Fibroblast of the aortic adventitia (primary cell): ENCODE results near the gene PDE11A. TPM values are rescaled to one million over a fixed set of nuclear protein-coding genes. Genes with fewer than 3 reads are reported as not detected.
A peak's percentile ranks its signal among the peaks of the same experiment; 100 is the strongest.

ENCODE experiments used
- DNase-seq: peaks from one replicate; pipeline ENCODE4 v3.0.0-alpha.2; 2010; ENCODE audit warnings: low read depth
- H3K4me3 ChIP-seq: 2 replicates; pipeline ENCODE4 v1.5.1; 2011; ENCODE audit warnings: low read depth, mild to moderate bottlenecking, control low read depth, low read length, moderate library complexity
- CTCF ChIP-seq: IDR thresholded peaks from 2 replicates; pipeline ENCODE4 v1.5.1; 2011; ENCODE audit warnings: mild to moderate bottlenecking, low read length, control low read depth, inconsistent platforms; ENCODE audit not compliant: insufficient read depth
- total RNA-seq: library from RNA; depleted of rRNA; stranded (reverse); fragments of >200 nt; gene quantifications from 2 replicates; pipeline ENCODE4 v1.2.3, GENCODE V29; 2012; ENCODE audit warnings: low replicate concordance

PDE11A gene
- total RNA-seq, 1 donor: not detected

DNA sequence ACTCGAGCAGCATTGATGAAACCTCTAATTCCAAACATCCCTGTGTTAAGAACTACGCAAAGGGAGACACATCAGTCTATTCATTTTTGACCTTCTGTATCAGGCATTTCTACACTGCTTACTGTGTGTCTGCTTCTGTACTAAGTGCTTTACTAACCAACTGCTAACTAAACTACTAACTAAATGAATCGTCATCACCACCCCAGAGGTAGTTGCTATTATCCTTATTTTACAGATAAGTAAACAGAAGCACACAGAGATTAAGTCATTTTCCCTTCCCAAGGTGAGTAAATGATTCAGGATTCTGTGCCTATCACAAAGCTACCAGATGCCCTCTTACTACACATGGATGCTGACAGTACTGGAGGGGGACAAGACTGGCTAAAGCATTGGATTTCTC is 395.9 kb downstream of the PDE11A start:
- DNase-seq: no peak
- H3K4me3 ChIP-seq: no peak overlapping the region
- no peak for TF ChIP-seq CTCF

DNA sequence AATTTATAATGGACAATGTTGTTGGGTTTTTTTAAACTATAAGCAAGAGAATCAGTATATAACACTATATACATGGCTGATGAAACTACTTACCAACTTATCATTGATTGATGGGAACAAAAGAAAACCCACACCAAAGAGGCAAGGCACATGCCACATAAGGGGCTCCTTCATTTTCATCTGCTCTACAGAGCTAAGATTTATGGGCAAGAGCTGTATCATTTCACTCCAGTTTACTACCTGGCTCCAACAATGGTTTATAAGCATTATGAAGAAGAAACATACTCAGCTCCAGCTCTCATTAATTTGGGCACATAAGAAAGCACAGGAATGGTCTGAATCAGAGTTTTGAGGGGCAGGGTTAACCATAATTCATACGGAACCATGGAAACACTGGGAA is 396.8 kb downstream of the PDE11A start:
- no peak overlapping the region for H3K4me3 ChIP-seq

DNA sequence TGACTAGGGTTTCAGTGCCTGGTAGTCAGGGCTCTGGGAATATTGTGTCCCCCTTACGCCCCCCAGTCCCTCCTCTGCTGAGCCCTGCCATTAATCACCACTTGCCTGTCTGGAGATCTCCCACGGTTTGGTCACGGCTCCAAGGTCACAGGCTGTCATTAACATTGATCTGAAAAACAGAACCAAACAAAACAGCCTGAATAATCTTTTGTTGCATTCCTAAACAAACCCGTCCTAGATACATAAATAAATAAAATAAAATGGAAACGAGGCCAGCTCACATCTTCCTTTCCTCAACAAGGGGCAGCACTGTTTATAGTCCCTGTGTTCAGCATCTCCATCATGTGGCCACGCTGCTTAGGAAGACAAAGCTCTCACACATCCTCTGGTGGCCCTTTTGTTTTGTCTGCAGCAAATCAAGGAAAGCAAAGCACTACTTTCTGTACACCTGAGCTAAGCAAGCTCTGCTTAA is 397.2 kb downstream of the PDE11A start:
- no peak for TF ChIP-seq CTCF
- no peak overlapping the region for H3K4me3 ChIP-seq
- no peak for DNase-seq

More for the DNA sequence above, 396.8 kb downstream of the PDE11A start:
- DNase-seq: no peak
- TF ChIP-seq CTCF: no peak

GRCh38 chr2:177673602-177674595 is 398.7 kb downstream of the PDE11A start:
- peak; percentile 22 for TF ChIP-seq CTCF
- DNase-seq: no peak
- H3K4me3 ChIP-seq: no peak overlapping the region

DNA sequence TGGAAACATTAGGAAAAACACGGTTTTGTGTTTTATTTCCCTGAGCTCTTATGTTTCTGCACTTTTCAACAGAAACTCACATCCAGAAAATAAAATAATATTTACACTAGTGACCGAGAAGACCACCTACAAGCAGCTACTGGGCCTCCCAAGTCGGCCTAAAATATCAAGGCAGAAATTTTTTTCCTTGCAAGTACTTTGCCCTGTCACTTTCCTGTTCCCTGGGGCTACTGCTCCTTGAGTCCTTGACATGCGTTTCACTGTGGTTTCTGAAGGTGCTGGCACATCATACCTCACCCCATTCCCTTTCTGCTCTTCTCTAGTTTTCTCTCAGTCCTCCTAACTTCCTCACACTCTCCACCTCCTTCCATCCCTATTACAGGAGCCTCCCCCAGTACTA is 400.9 kb downstream of the PDE11A start:
- no peak for DNase-seq
- no peak overlapping the region for H3K4me3 ChIP-seq
- TF ChIP-seq CTCF: no peak

GRCh38 chr2:177670791-177671535 is 401.6 kb downstream of the PDE11A start:
- TF ChIP-seq CTCF: no peak
- no peak for DNase-seq
- H3K4me3 ChIP-seq: no peak overlapping the region
